ENCODE results near the gene TUBA4B.

TUBA4B gene

DNA sequence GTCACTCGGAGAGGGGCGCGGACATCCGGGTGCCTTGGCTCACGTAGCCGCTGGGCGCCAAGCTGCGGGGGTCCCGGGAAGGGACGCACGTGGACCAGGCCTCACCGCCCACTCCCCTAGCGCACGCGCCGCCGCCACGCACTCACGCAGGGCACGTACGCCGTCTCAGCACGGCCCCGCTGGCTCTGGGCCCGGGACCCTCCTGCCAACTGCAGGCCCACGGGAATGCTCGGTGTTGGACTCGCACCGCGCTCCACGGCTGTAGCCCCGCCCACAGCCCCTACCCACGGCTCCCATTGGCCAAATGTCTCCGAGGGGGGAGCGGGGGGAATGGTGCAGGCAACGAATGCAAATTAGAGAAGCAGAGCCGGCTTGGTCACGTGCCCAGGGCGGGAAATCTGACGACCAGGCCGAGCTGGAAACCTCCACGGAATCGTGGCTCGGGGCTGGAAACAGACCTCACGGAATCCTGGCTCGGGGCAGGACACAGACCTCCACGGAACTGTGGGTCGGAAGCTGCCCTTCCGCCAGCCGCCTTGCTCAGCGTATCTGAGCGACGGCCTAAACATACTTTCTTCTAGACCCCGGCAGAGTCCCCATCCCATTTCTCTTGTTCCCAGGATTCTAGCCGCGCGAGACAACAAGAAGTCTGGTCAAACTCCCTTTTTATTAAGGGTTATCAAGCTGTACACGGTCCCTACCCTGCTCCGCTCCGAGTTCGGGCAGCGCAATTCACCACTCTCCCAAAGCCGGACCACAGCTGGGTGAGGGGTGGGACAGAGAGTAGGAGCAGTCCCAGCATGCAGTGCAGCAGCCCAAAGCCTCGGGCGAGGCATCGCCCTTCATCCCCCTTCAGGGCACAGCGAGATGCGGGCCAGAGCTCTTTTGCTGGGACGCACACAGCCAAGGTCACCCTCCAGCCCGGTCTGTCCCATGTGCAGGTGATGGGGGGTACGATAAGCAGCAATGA, 34.0 kb upstream of the TUBA4B start, which contains the start of gene ABCB6:
ABCB6 (minus strand) TSS at position 227 of the 970 bp plus-strand sequence. CDS start 285 bp downstream, outside the sequence.
- in situ Hi-C loops (cut with HindIII; ENCODE audit: low sequenced_read_pairs), result no loop called here

DNA sequence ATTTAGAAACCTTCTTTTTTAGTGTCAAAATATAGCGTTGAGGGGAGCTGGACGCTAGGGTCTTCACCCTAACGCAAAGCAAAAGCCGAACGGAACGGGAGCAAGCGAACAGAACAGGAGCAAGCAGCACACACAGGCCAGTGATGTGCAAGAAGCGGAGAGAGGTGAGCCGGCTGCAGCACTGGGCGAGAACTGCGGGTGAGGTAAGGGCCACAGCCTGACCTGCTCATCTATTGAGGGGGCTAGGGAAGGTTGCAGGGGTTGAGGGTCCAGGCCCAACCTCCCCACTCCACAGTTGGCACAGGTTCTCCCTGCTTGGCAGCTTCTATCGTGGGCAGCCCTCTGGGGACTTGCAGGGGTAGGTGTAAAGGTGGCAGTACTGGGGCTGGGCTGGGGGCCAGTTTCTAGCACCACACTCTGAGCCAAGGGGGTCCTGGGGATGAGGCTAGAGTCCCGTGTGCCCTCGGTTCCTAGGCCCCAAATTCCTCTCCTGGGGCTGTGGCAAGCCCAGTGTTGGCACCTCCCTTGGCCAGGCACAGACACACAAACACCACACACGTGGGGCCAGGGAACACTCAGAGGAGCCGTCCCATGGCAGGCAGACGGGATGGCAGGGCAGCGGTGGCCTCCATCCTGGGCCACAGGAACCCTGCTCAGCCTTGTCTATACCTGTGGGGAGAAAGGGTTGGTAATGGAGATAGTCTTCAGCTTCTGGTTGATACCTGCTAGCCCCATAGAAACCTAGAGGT, 33.1 kb upstream of the TUBA4B start:
- in situ Hi-C loops (cut with HindIII; ENCODE audit: low sequenced_read_pairs), result no loop called here

DNA sequence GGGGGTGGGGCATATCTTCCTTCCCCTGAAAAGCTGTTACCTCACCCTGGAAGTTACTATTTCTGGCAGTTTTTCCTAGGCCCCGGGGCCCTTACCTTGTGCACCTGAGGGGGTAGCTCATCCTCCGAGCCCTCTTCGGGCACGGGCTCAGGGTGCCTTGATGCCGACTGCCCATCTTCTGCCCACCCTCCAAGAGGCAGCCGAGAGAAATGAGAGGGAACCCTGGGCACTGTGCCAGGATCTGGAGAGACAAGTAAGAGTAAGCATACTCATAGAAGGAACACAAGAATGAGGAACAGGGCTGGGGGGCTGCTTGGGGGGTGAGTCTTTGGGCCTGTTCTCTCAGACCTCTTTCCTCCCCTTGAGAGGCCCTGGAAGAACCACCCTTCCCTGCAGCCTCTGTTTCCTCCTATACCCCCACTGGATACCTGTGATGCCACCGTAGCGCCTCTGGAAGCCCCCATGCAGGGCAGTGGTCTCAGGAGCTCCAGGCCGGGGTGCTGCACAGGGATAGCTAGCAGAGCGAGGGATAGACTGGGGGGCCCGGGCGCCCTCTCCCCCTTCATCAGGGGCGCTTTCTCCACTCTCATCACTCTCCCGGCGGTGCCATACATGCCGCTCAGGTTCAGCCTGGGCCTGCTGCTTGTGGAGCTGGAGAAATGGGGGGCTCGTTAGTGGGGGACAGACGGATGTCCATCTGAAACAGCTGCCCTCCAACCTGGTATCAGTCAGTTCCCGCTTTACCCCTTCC, 32.2 kb upstream of the TUBA4B start:
- in situ Hi-C loops (cut with HindIII; ENCODE audit: low sequenced_read_pairs), result no loop called here

DNA sequence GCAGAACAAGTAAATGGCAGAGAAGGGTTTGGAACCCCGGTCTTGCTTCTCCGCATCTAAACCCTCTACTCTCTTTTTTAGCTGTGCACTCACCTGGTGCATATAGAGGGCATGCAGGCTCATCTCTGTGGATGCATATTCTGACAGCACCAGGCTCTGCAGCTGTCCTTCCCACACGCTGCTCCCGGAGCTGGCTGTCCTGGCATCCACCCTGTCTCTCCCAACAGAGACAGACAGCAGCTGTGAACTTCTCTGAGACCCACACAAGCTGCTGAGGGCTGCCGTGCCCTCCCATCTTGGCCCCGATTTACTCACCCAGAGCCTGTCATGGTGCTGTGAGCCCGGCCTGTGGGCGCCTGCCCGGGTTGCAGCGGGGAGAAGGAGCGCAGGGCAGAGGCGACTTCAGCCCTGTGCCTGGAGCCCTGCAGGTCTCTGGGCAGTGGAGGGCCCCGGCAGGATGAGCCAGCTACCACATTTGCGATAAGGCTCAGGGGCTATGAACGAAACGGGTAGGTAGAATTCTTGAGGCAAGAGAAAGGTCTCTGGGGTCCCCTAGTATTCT, 31.0 kb upstream of the TUBA4B start:
- in situ Hi-C loops (cut with HindIII; ENCODE audit: low sequenced_read_pairs), result no loop called here

DNA sequence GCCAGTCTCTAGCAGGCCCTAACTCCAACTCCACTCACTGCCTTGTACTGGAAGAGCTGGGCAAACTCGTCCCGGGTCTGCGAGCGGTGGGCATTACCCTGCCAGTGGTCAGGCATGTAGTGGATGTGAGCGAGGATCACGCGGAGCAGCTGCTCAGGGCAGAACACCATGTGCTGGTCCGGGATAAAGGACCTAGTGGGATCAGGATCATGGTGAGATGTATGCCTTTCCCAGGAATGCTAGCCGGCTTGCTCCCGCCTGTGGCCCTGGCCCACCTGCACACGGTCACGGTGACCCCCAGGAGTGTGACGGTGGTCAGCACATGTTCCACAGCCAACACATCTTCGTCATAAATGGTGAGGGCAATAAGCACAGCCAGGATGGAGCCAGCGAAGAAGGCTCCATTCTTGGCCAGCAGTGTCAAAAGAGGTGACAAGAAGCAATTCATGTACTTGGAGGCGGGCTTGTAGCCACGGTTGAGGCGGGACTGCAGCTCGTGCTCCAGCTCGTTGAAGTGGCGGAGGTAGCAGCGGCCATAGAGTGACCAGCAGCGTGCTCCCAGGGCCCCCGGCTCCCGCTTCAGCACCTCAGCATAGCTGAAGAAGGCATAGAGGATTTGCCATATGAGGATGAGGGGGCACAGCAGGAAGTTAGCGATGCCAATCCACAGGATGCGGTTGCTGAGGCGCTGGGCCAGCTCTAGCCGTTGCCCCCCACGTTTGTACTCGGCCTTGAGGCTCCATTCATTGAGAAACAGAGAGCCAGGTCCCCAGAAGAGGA, 29.0 kb upstream of the TUBA4B start:
- in situ Hi-C loops (cut with HindIII; ENCODE audit: low sequenced_read_pairs), result no loop called here

DNA sequence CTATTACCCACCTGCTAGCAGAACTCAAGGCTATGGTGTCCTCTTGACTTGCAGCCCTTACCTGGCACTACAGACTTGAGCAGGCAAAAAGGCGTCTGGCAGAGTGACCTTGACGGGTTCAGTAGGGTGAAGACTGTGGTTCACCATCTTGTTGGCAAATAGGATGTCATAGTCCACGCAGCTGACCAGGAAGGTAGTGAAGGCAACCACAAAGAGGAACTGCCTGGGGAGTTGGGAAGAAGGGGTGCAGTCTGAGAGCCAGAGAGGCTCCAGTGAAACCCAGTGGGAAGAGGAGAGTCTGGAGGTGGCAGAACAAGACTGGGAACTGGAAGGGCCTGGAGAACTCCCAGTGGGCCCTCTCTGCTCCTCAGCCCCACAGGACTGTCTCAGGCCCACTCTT, 27.7 kb upstream of the TUBA4B start:
- in situ Hi-C loops (cut with HindIII; ENCODE audit: low sequenced_read_pairs), result no loop called here

DNA sequence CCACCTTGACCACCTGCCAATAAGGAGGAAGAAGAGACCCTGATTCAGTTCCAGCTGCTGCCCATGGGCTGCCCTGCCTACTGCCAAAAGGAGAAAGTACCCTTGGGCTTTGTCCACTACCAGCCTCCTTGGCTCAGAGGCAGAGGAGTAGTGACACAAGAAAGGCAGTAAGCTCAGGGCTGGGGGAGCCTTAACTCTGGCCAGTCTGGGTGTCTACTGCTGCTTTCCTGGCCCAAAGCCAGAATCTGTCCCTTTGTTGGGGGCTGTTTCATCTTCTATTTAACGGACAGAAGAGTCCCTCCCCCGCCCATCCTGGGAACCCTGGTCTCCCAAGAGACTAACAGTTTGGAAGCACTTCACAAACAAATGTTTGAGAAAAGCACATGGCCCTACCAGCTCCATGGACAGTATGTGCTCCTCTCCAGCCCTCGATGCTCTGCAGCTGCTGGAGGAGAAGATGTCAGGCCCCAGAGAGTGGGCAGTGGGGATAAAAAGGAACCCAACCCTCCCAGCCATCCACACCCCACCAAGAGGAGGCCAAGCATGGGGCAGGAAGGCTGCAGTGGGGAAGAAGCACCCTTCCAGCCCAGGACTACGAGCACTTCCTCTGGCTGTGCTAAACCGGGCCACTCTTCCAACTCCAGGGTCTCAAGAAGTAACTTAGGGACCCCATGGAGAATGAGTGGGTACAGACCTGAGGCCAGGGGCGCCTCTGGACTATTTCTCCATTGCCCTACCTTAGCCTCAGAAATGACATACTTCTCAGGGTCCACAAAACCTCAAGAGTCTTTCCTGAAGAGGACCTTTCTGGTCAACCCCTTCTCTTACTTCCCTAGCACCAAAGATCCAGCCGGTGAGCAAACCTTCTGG, 24.8 kb upstream of the TUBA4B start:
- in situ Hi-C loops (cut with HindIII; ENCODE audit: low sequenced_read_pairs), result no loop called here

DNA sequence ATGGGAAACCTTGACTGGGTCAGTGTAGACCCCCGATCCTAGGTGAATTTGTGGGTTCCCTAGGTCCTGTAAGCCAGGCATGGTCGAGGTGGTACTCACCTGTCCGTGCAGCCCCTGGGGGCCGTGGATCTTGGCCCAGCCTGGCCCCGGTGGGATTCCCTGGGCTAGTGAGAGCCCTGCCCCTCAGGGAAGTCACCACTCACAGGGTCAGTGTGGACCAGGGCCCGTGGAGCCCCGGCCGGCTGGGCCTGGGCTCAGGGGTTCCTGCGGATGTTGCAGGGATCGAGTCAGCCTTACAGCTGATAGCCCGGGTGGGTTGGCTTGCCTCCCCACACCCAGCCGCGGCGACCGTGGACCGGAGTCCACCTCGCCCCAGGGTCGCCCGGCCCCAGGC, 24.1 kb upstream of the TUBA4B start:
- in situ Hi-C loops (cut with HindIII; ENCODE audit: low sequenced_read_pairs), result no loop called here

DNA sequence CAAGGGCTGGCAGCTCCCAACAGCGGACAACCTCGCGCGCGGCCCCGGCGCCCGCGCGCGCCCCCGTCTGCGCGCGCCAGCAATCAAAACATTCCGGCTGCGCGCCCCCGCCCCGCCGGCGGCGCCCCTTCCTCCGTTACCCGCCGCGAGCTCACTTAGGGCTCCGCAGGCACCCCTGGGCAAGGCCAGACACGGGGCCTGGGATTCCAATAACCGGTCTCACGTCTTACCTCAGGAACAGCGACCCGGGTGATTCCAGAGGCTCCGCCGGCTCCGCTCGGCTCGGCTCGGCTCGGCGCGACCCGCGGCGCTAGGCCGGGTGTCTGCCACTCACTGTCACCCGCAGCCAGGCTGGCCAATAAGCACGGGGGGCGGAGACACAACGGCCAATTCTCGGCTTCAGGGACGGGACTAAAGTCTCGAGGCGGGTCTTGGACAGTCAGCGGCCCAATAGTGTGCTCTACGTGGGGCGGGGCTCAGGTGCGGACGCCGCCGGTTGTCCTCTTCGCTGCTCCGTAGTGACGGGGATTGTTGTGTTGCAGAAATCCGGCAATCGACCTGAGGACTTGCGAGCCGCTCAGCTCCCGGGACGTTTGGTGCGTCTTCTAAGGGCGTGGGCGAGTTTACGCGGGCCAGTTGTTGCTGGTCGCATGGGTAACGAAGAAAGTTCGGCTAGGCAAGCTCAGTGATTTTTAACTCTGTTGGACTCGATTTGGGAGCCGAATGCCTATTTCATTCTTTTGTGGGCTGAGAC, 23.6 kb upstream of the TUBA4B start, which contains the start of the genes ANKZF1 and ATG9A:
ANKZF1 (plus strand) TSS at position 502 of the 754 bp plus-strand sequence. CDS start 452 bp downstream, outside the sequence.
ATG9A (minus strand) TSS at position 332 of the 754 bp plus-strand sequence. CDS start 1,612 bp downstream, outside the sequence.
- in situ Hi-C loops (cut with HindIII; ENCODE audit: low sequenced_read_pairs), result no loop called here

DNA sequence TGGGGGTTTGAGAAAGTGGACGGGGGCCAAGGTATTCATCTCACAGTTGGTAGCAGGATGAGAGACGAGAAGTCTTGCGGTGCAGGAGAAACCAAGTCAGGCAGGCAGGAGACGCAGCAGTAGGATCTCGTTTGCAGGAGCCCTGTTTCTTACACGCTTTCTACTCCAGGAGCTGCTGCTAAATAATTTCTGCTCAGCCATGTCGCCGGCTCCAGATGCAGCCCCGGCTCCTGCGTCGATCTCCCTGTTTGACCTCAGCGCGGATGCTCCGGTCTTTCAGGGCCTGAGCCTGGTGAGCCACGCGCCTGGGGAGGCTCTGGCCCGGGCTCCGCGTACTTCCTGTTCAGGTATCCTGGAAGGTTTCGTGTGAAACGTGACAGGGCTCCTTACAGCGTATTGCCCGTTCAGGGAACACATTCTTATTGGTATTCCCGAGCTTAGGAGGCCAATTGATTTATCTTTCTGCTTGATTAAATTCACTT, 22.9 kb upstream of the TUBA4B start:
- in situ Hi-C loops (cut with HindIII; ENCODE audit: low sequenced_read_pairs), result no loop called here

DNA sequence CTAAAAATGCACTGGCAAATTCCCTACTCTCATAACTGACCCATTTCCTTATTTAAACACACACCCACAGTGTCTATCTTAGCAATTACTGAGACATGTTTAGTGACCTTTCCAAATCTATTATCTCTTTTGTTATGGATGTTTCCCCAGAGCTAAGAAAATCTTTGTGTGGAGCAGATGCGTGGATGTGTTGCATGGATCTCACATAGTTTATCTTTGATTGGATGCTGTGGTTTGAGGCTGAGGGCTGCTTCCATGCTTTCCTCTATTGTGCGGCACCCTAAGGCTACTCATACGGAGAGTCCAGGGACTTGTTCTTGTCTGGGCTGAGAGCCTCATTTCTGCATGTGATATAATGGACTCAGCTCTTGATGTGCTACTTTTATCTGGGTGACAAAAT, 18.7 kb upstream of the TUBA4B start:
- in situ Hi-C loops (cut with HindIII; ENCODE audit: low sequenced_read_pairs), result no loop called here

DNA sequence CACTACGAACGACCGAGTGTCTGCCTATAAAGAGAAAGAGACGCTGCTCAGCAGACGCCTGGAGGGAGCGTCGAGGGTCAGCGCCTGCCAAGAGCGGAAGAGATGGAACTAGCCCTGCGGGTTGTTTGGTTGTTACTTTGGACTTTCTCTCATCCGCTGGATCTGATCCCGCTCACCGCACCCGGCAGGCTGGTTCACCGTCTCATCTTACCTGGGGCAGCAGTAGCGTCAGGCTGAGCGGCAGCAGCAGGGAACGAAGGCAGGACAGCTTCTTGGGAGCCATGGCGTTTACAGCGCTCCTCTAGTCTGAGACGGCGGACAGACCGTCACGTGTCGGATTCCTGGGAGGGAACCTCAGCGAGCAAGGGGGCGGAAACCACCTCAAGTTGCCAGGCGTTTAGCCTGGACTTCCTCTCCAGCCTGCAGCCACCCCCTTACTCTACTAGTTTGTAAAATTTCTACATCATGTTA, 9.7 kb upstream of the TUBA4B start:
- in situ Hi-C loops (cut with HindIII; ENCODE audit: low sequenced_read_pairs), result loop anchor here (5.0 kb wide), 1 partner anchor 61 kb away; no protein-coding TSS in a partner anchor

DNA sequence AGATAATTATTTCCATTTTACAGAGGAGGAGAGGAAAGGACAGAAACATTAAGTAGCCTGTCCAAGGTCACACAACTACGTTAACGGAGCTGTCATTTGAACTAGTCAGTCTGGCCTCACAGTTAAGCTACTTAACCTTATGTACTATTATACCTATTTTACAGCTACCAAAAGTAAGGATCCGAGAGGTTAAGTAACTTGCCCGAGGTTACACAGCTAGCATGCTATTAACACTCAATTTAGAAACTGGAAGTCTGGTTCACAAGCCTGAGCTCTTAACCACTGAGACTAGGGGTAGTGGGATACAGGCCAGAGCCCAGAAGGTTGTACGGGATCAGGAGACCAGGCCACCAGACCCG, 8.3 kb upstream of the TUBA4B start:
- in situ Hi-C loops (cut with HindIII; ENCODE audit: low sequenced_read_pairs), result loop anchor here (5.0 kb wide), 2 partner anchors 53 to 62 kb away; no protein-coding TSS in a partner anchor

DNA sequence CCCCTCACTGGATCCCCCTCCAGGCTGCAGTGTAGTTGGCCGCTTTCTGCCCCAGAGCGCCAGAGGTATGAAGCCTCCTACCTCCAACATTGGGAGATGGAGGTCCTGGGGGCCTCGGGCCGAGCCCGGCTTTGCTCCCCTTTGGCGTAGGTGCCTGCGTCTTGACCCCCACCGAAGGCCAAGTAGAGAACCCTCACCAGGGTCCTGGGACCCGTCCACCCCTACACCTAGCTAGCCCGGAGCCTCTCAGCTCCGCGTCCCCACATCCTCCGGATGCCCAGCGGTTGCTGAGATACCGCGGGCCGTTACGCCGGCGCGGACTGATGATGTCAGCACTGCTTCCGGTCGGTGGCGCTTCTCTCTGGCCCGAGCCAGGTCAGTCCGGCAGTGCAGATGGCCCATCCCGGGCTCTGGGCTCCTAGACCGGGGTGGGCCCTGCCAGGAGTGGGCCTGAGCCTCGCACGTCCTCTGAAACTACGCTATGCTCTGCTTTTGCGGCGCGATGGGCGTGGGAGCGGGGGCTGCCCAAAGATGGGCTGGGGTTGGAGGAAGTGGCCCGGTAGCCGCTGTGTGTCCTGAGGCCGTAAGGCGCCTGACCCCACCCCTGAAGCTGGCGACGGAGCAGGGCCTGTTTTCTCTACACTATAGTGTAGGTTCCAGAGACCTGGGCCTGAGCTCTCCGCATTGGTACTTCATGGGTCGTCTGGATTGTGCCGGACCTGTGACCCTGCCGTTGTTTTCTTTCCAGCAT, 7.7 kb upstream of the TUBA4B start, which contains the start of the genes GLB1L and STK16:
GLB1L (minus strand) TSS at position 297 of the 751 bp plus-strand sequence. CDS start 1,871 bp downstream, outside the sequence.
STK16 (plus strand) TSS at position 332 of the 751 bp plus-strand sequence. CDS start 521 bp downstream, outside the sequence.
- in situ Hi-C loops (cut with HindIII; ENCODE audit: low sequenced_read_pairs), result loop anchor here (5.0 kb wide), 1 partner anchor 52 kb away; no protein-coding TSS in a partner anchor

DNA sequence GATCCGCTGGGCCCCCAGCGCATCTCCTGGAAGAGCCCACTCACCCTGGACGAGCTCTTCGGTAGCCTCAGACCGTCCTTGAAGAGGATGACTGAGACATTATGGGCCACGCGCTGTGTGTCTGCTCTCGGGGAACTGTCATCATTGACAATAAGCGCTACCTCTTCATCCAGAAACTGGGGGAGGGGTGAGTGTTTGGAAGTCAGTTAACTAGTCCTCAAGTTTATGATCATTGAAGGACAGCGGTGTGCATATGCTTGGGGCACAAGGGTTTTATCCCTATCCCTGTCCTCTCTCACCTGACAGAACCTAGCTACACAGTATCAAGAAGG, 7.2 kb upstream of the TUBA4B start:
- in situ Hi-C loops (cut with HindIII; ENCODE audit: low sequenced_read_pairs), result loop anchor here (5.0 kb wide), 1 partner anchor 51 kb away; no protein-coding TSS in a partner anchor

DNA sequence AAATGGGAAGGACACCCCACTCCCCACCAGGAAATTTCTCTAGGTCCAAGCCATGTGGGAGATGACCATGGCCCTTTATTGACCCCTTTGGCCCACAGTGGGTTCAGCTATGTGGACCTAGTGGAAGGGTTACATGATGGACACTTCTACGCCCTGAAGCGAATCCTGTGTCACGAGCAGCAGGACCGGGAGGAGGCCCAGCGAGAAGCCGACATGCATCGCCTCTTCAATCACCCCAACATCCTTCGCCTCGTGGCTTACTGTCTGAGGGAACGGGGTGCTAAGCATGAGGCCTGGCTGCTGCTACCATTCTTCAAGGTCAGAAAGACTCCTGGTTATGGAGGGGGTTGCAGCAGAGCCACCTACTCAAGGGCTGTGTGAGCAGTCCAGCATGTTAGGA, 6.5 kb upstream of the TUBA4B start:
- in situ Hi-C loops (cut with HindIII; ENCODE audit: low sequenced_read_pairs), result loop anchor here (5.0 kb wide), 1 partner anchor 51 kb away; no protein-coding TSS in a partner anchor
